ENCODE data around the gene NEDD8.
A peak's percentile ranks its signal among the peaks of the same experiment; 100 is the strongest.

NEDD8 gene

DNA sequence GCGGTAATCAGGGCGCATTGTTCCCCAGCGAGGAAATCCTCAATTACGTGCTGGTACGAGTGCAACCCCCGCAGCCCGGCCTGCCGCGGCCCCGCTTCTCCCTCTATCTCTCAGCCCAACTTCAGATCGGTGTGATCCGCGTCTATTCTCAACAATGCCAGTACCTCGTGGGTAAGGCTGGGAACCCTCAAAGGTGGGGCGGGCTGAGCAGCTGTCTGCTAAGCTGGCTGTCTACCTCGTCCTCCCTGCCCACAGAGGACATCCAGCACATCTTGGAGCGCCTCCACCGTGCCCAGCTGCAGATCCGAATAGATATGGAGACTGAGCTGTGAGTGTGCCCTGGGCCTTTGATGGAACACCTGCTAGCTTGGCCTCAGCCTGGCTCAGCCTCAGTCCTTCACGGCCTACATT lies 59.3 kb downstream of the NEDD8 start:
- no peak for DNase-seq (ENCODE audit: low spot score)
- Mint-ChIP-seq H3K4me3 (no peak overlapping the region), H3K9me3 (no peaks in the 10 kb centered on the region), H3K36me3 (ENCODE audit: low read depth) (peaks cover 62% of the 10 kb centered on the region), H3K4me1 (ENCODE audit: low read depth) (peaks cover 23% of the 10 kb centered on the region), H3K27me3 (ENCODE audit: low read depth) (no peaks in the 10 kb centered on the region), H3K27ac (peak overlapping the region; percentile 39)

DNA sequence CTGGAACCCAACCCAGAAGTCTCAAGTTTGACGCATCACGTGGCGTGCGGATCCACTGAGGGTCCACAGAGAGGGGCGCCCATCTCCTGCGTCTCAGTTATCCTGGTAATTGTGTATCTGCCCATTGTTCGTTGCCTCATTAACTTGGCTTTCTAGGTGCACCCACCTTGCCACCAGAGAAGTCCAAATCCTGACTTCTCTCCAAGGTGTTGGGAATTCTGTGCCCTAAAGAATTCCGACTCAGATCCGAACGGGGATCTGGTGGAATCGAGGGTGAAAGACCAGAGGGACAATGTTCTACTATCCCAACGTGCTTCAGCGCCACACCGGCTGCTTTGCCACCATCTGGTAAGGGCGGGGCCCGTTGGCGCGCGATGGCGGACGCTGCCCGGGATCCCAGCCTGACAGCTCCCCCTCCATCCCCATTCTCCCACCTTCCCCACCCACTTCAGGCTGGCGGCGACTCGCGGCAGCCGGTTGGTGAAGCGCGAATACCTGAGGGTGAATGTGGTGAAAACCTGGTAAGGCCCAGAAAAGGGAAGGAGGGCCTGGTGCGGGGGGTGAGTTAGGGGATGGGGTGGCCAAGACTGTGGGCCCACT lies 59.8 kb downstream of the NEDD8 start:
- no peaks in the 10 kb centered on the region for H3K27me3 Mint-ChIP-seq (ENCODE audit: low read depth)
- no peak for DNase-seq (ENCODE audit: low spot score)
- peak overlapping the region; percentile 49 for H3K27ac Mint-ChIP-seq
- H3K36me3 Mint-ChIP-seq (ENCODE audit: low read depth) = peaks cover 62% of the 10 kb centered on the region
- H3K9me3 Mint-ChIP-seq = no peaks in the 10 kb centered on the region
- H3K4me1 Mint-ChIP-seq (ENCODE audit: low read depth) = peaks cover 25% of the 10 kb centered on the region
- H3K4me3 Mint-ChIP-seq = peak overlapping the region; percentile 76

DNA sequence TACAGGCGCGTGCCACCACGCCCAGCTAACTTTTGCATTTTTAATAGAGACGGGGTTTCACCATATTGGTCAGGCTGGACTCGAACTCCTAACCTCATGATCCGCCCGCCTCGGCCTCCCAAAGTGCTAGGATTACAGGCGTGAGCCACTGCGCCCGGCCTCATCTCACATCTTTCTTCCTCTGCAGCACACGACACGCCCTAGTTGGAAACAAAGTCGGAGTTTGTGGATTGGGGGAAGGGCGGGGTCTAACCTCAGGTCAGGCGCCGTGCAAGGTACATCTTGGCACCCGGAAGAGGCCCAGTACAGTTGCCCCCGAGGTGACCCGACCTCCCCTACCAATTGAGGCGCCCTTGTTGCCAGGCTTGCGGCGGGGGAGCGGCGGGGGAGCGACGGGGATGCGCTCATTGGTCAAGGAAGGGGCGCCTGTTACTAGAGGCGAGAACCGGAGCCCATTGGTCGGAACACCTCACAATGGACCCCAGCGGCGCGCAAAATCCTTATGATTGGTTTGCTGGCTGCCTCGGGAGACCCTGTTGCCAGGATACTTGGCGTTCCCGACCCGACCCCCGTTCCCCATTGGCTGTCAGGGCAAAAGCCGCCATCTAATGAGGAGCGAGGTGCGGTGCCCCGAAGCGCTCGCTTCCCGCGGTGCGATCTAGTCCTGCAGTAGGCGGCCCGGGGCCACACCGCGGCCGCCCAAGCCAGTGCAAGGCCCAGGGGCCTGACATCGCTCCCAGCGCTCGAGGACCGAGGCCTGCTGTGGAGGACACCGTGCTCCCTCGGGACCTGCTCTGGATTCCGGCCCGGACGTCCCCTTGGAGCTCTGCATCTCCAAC lies 60.5 kb downstream of the NEDD8 start, which contains the start of gene REC8:
Gene REC8 (plus strand): TSS at position 659 of the 839 bp plus-strand sequence. CDS start 473 bp downstream, outside the sequence.
- H3K27ac Mint-ChIP-seq = peak within 1 kb of the TSS; percentile 80
- H3K4me1 Mint-ChIP-seq (ENCODE audit: low read depth) = peaks cover 29% of the 10 kb centered on the region
- peak; percentile 24 for DNase-seq (ENCODE audit: low spot score)
- peaks cover 61% of the 10 kb centered on the region for H3K36me3 Mint-ChIP-seq (ENCODE audit: low read depth)
- peak within 1 kb of the TSS; percentile 76 for H3K4me3 Mint-ChIP-seq
- no peaks in the 10 kb centered on the region for H3K27me3 Mint-ChIP-seq (ENCODE audit: low read depth)
- H3K9me3 Mint-ChIP-seq = no peaks in the 10 kb centered on the region

DNA sequence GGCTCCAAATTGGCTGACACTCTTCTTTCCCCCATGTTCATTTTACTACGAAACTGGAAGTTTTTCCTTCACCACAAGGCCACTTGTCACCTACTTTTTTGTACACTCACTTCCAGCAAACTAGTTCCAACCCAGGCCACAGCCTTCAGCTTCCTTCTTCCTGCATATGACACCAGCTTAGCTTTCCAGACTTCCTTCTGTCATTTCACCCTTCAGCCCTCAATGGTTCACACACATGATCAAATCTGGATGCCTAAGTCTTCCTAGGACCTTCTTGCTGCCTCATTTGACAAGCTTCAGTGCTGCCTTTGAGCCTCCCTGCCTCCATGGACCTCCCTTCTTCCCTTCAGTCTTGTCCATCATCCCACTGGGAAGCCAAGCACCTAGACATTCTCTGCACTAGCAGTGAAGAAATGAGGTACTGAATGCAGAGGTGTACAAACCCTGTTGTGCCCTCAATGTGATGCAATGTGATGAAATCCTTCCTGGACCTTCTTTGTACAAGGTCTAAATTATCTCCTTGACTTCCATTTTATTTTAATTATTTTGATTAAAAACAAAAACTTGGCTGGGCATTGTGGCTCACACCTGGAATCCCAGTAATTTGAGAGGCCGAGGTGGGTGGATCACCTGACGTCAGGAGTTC lies 64.6 kb downstream of the NEDD8 start:
- Mint-ChIP-seq H3K9me3 (no peaks in the 10 kb centered on the region), H3K27me3 (ENCODE audit: low read depth) (no peaks in the 10 kb centered on the region), H3K36me3 (ENCODE audit: low read depth) (peaks cover 77% of the 10 kb centered on the region), H3K4me3 (no peak overlapping the region), H3K27ac (peak overlapping the region; percentile 76), H3K4me1 (ENCODE audit: low read depth) (peaks cover 37% of the 10 kb centered on the region)
- no peak for DNase-seq (ENCODE audit: low spot score)

Data from T-helper 2 cell treated with Interferon-gamma antibody and Interleukin-4, amounts not matched to agents 5 μg/mL and 100 μg/mL, for 36 hours (primary cell).